Thyroid gland (tissue), 4 donors: ENCODE measurements around the gene IL12B. TPM values are rescaled to one million over a fixed set of nuclear protein-coding genes. Genes with fewer than 3 reads are reported as not detected.
"Not testable (repeated sequence)": the region's sequence is repeated elsewhere in the genome, so short reads cannot be mapped to it uniquely, and the experiment has no call there.

Source experiments
- DNase-seq, 2 donors: peaks; one replicate each; pipeline ENCODE4 v3.0.0-alpha.2; 2019
- H3K27ac ChIP-seq, 3 donors: fragments of 200-600 bp; sonication (generic); 1 replicate in 2 of 3; 2 replicates in 1 of 3; pipeline ENCODE4 v1.5.1; 2016 to 2019; ENCODE audit warnings: mild to moderate bottlenecking in 1 of 3, moderate library complexity in 1 of 3
- H3K27me3 ChIP-seq: fragments of 200-600 bp; sonication (generic); one replicate; pipeline ENCODE4 v1.5.1; 2019
- H3K36me3 ChIP-seq, 2 donors: fragments of 200-600 bp; sonication (generic); one replicate each; pipeline ENCODE4 v1.5.1; 2016 to 2019
- H3K4me1 ChIP-seq, 2 donors: fragments of 200-600 bp; sonication (generic); one replicate each; pipeline ENCODE4 v1.5.1; 2017 to 2019
- H3K4me3 ChIP-seq, 3 donors: fragments of 200-600 bp; sonication (generic); replicated peaks in 1 of 3; 1 replicate in 2 of 3; 2 replicates in 1 of 3; pipeline ENCODE4 v1.5.1; 2016; ENCODE audit warnings: mild to moderate bottlenecking in 1 of 3
- H3K9me3 ChIP-seq: fragments of 200-600 bp; sonication (generic); one replicate; pipeline ENCODE4 v1.5.1; 2017
- POLR2A ChIP-seq, 2 donors: fragments of 450-650 bp; IDR thresholded peaks; one replicate each; pipeline ENCODE4 v1.6.1; 2017; ENCODE audit warnings: antibody characterized with exemption in 2 of 2, mild to moderate bottlenecking in 2 of 2, moderate library complexity in 1 of 2
- whole genome bisulfite sequencing, 2 donors: methylation state at CpG; one replicate each; pipeline ENCODE4 v1.1.5; 2017; 5-methylcytosine and 5-hydroxymethylcytosine counted together
- intact Hi-C: fragments of 100-400 bp; cut with DNase I; formaldehyde crosslinking; loops from one replicate; pipeline ENCODE4 v1.15.1; 2023
- total RNA-seq, 4 donors: library from RNA; depleted of rRNA; stranded (reverse); fragments of >200 nt; gene quantifications; one replicate each; pipeline ENCODE4 v1.2.3, GENCODE V29; 2016
- TF ChIP-seq, protein P1 (sequence below), 6 experiments: fragments of 200-600 bp in 3 of 6; fragments of 450-650 bp in 3 of 6; sonication (generic) in 3 of 6; IDR thresholded peaks; one replicate each; pipeline ENCODE4 v1.5.1; 2016 to 2019; ENCODE audit warnings: antibody characterized with exemption in 6 of 6, mild to moderate bottlenecking in 2 of 6, inconsistent platforms in 1 of 6, moderate library complexity in 1 of 6

IL12B gene
- total RNA-seq, 4 donors from 2014 or later = not detected

- H3K4me3 ChIP-seq = no peak overlapping the region
- H3K9me3 ChIP-seq = no peaks in the 10 kb centered on the region
Observed at GRCh38 chr5:159301466-159301865, 28.8 kb downstream of the IL12B start.

GRCh38 chr5:159297300-159297699, 33.0 kb downstream of the IL12B start:
- H3K36me3 ChIP-seq, H3K27me3 ChIP-seq, H3K9me3 ChIP-seq, H3K4me3 ChIP-seq, H3K4me1 ChIP-seq, H3K27ac ChIP-seq, intact Hi-C loops, DNase-seq: not testable (repeated sequence)
- WGBS, 2 donors = 94 to 95% methylated on average over 5 of the region's 5 CpGs

More at GRCh38 chr5:159301466-159301865, 28.8 kb downstream of the IL12B start:
- TF ChIP-seq, protein P1, sequence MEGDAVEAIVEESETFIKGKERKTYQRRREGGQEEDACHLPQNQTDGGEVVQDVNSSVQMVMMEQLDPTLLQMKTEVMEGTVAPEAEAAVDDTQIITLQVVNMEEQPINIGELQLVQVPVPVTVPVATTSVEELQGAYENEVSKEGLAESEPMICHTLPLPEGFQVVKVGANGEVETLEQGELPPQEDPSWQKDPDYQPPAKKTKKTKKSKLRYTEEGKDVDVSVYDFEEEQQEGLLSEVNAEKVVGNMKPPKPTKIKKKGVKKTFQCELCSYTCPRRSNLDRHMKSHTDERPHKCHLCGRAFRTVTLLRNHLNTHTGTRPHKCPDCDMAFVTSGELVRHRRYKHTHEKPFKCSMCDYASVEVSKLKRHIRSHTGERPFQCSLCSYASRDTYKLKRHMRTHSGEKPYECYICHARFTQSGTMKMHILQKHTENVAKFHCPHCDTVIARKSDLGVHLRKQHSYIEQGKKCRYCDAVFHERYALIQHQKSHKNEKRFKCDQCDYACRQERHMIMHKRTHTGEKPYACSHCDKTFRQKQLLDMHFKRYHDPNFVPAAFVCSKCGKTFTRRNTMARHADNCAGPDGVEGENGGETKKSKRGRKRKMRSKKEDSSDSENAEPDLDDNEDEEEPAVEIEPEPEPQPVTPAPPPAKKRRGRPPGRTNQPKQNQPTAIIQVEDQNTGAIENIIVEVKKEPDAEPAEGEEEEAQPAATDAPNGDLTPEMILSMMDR (IDR thresholded peaks at IDR 0.05) = no peak
- TF ChIP-seq POLR2A (IDR thresholded peaks at IDR 0.05) = no peak
- no peak for DNase-seq
- intact Hi-C loops = no loop called here
- Histone ChIP-seq H3K27me3 (no peaks in the 10 kb centered on the region), H3K36me3 (no peaks in the 10 kb centered on the region), H3K27ac (no peak overlapping the region), H3K4me1 (no peaks in the 10 kb centered on the region)
- 86 to 92% methylated on average over 3 of the region's 3 CpGs for WGBS, 2 donors

- Histone ChIP-seq H3K4me3 (no peak overlapping the region), H3K27me3 (no peaks in the 10 kb centered on the region), H3K36me3 (no peaks in the 10 kb centered on the region), H3K9me3 (no peaks in the 10 kb centered on the region), H3K27ac (no peak overlapping the region), H3K4me1 (no peaks in the 10 kb centered on the region)
- no peak for TF ChIP-seq POLR2A (IDR thresholded peaks at IDR 0.05)
- TF ChIP-seq, protein P1 (IDR thresholded peaks at IDR 0.05) = no peak
- WGBS, 2 donors = 90 to 94% methylated on average over 5 of the region's 5 CpGs
- intact Hi-C loops = no loop called here
- no peak for DNase-seq
Observed at GRCh38 chr5:159294921-159295320, 35.4 kb downstream of the IL12B start.

DNA sequence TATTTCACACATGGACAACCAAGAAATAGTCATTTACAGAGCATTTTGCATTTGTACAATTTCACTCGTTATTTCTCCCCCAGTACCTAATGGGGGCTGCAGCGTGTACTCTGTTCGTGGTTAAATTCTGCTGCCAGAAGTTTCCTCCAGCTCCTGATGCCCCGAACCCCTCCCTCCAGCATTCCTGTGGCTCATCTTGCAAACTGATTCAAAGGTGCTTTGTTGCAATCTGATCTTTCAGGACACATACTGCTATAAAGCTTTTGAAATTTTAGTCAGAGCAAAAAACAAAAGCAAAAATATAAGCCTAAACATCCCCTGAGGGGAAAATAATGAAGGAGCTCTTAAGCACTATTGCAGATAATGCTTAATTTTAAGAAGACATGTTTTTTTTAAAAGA, 39.5 kb downstream of the IL12B start:
- no peak for TF ChIP-seq POLR2A (IDR thresholded peaks at IDR 0.05)
- TF ChIP-seq, protein P1 (IDR thresholded peaks at IDR 0.05) = no peak
- Histone ChIP-seq H3K4me3 (no peak overlapping the region), H3K27me3 (no peaks in the 10 kb centered on the region), H3K27ac (no peak overlapping the region), H3K9me3 (no peaks in the 10 kb centered on the region), H3K4me1 (no peaks in the 10 kb centered on the region), H3K36me3 (no peaks in the 10 kb centered on the region)
- no peak for DNase-seq
- intact Hi-C loops = no loop called here
- WGBS, 2 donors = 85% methylated on average over 4 of the region's 4 CpGs

DNA sequence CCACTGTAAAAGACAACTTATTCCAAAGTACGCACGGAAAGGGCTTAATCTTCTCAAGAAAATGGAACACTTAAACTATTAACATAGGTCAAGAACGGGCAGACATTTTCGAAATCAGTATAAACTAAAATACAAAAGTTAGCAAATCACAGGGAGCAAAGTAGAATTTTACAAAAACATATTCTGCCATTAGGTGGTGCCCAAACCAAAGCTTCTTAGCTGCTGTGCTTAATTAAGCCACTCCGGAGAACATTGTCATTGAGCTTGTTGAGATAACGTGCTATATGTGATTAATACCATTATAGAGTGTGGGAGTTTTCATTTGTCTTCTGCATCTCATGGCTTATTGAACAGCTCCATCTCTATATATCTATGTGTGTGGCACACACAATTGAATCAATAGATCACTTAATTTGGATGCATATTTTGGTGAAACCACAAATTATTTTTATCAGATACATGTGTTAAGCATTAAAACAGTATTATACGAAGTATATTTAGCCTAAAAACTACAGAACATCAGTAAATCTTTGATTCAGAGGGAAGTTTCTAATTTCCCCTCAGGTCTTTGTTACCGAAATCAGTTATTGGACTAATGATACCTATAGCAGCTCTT, 43.8 kb downstream of the IL12B start:
- Histone ChIP-seq H3K27ac (no peak overlapping the region), H3K4me3 (no peak overlapping the region), H3K36me3 (peaks cover 0 to 5% of the 10 kb centered on the region in 2 donors), H3K9me3 (no peaks in the 10 kb centered on the region), H3K27me3 (no peaks in the 10 kb centered on the region), H3K4me1 (no peaks in the 10 kb centered on the region)
- intact Hi-C loops = no loop called here
- TF ChIP-seq, protein P1 (IDR thresholded peaks at IDR 0.05) = peak in 4 of 6 experiments; percentile 17 to 39 (median 34)
- TF ChIP-seq POLR2A (IDR thresholded peaks at IDR 0.05) = no peak
- DNase-seq = no peak
- WGBS, 2 donors = 57 to 60% methylated on average over 8 of the region's 8 CpGs
